ENCODE results near the gene ZNF600.
"Not testable (repeated sequence)": the region's sequence is repeated elsewhere in the genome, so short reads cannot be mapped to it uniquely, and the experiment has no call there.

DNA sequence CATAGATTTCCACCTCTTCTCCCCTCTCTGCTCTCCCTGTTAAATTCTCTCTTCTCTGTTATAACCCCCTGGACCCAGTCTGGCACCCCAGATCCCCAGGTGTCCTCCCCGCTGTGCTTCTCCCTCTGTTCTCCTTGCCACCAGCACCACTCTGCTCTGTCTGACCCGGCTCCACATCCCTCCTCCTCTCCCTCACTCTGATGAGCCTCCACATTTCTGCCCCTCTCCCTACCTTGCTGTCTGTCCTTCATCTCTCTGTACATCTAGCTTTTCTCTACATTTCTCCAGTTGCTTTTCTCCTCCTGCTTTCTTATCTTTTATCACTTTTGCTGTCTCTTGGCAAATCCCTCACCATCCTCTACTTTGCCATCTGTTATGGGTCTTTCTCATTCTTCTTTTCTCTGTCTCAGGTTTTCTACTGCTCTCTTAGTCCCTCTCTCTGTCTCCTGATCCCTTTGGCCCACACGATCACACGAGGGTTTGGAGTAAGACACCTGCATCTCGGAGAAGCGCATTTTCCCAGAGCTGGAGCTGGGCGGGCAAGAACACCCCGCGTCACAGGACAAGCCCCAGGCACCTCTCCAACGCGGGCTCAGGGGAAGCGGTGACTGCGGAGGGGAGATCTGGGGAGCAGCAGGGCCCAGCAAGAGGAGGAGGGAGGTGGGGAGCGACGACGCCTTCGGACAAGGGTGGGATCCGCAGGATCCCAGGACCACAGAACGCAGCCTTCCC lies 34.0 kb upstream of the ZNF600 start:
- TF ChIP-seq POLR2A (IDR thresholded peaks at IDR 0.05; ENCODE audit: low read depth); POLR2AphosphoS5 (IDR thresholded peaks at IDR 0.05): not testable (repeated sequence)
- TF ChIP-seq, protein P1, sequence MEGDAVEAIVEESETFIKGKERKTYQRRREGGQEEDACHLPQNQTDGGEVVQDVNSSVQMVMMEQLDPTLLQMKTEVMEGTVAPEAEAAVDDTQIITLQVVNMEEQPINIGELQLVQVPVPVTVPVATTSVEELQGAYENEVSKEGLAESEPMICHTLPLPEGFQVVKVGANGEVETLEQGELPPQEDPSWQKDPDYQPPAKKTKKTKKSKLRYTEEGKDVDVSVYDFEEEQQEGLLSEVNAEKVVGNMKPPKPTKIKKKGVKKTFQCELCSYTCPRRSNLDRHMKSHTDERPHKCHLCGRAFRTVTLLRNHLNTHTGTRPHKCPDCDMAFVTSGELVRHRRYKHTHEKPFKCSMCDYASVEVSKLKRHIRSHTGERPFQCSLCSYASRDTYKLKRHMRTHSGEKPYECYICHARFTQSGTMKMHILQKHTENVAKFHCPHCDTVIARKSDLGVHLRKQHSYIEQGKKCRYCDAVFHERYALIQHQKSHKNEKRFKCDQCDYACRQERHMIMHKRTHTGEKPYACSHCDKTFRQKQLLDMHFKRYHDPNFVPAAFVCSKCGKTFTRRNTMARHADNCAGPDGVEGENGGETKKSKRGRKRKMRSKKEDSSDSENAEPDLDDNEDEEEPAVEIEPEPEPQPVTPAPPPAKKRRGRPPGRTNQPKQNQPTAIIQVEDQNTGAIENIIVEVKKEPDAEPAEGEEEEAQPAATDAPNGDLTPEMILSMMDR (IDR thresholded peaks at IDR 0.05) = not testable (repeated sequence)

All from esophagus muscularis mucosa (tissue), 3 donors.